HCT116 (cell line): ENCODE measurements around the gene MSI2.

ENCODE experiments used
- CEBPB ChIP-seq: IDR thresholded peaks from 2 replicates; pipeline ENCODE4 v1.6.1; 2012; ENCODE audit warnings: low read depth
- CTCF ChIP-seq, 3 experiments: fragments of 200-600 bp in 1 of 3; sonication (generic) in 1 of 3; IDR thresholded peaks in 2 of 3; conservative IDR thresholded peaks in 1 of 3; 2 replicates each; pipeline ENCODE4 v1.5.1; 2012 to 2017; ENCODE audit warnings: low read depth in 2 of 3, low read length in 2 of 3, antibody characterized with exemption in 1 of 3, borderline replicate concordance in 1 of 3, control low read depth in 1 of 3, mild to moderate bottlenecking in 1 of 3, mixed read lengths in 1 of 3, mixed run types in 1 of 3, moderate library complexity in 1 of 3; ENCODE audit not compliant: insufficient read depth in 1 of 3
- EGR1 ChIP-seq: IDR thresholded peaks from 2 replicates; pipeline ENCODE4 v1.6.1; 2012; ENCODE audit warnings: low read depth
- EZH2 ChIP-seq: fragments of 200-600 bp; sonication (generic); IDR thresholded peaks from 2 replicates; pipeline ENCODE4 v1.6.1; 2017; ENCODE audit warnings: antibody characterized with exemption, mixed run types
- POLR2A ChIP-seq: IDR thresholded peaks from 2 replicates; pipeline ENCODE4 v1.7.0; 2011; ENCODE audit warnings: borderline replicate concordance; ENCODE audit not compliant: insufficient read depth, insufficient read length; ENCODE audit errors: extremely low read depth
- RAD21 ChIP-seq: IDR thresholded peaks from 2 replicates; pipeline ENCODE4 v1.6.1; 2012; ENCODE audit warnings: low read depth, mild to moderate bottlenecking
- SIN3A ChIP-seq: IDR thresholded peaks from 2 replicates; pipeline ENCODE4 v1.6.1; 2012; ENCODE audit warnings: low read depth

- TF ChIP-seq RAD21 (no peak), POLR2A (no peak), SIN3A (no peak), CTCF (IDR thresholded peaks at IDR 0.05 in 2 of 3, conservative IDR thresholded peaks at IDR 0.05 in 1 of 3; ENCODE audit: borderline replicate concordance in 1 of 3, insufficient read depth in 1 of 3, low read depth in 2 of 3, low read length in 2 of 3) (no peak), EGR1 (no peak), EZH2 (no peak), CEBPB (no peak)
These were observed 378.6 kb downstream of the MSI2 start for GRCh38 chr17:57634713-57635465.
